SU-DHL-6 (cell line): Measurements from ENCODE around the gene GIGYF2.

Experiments used
- H2AFZ ChIP-seq: fragments of 200-600 bp; sonication (generic); 2 replicates; pipeline ENCODE4 v1.6.1; 2014; ENCODE audit warnings: low read depth, mild to moderate bottlenecking, moderate library complexity, mixed read lengths, antibody characterized with exemption, low read length; ENCODE audit not compliant: severe bottlenecking
- H3F3A ChIP-seq: fragments of 200-600 bp; shearing (Covaris generic); 2 replicates; pipeline ENCODE4 v1.6.0; 2016; ENCODE audit warnings: antibody characterized with exemption, mild to moderate bottlenecking; ENCODE audit not compliant: insufficient read depth
- H3K27ac ChIP-seq: fragments of 200-600 bp; sonication (generic); 2 replicates; pipeline ENCODE4 v1.5.1; 2016; ENCODE audit warnings: low read depth, mild to moderate bottlenecking, low read length, moderate library complexity, mixed read lengths
- H3K27me3 ChIP-seq: fragments of 200-600 bp; sonication (generic), shearing (Covaris generic); 2 replicates; pipeline ENCODE4 v1.6.0; 2014; ENCODE audit warnings: mild to moderate bottlenecking, low read length
- H3K36me3 ChIP-seq: fragments of 200-600 bp; sonication (generic); 2 replicates; pipeline ENCODE4 v1.6.1; 2014; ENCODE audit warnings: mild to moderate bottlenecking, low read length, mixed read lengths
- H3K4me2 ChIP-seq: fragments of 300-600, 200-600 bp; shearing (Covaris generic), sonication (generic); 2 replicates; pipeline ENCODE4 v1.6.0; 2014; ENCODE audit warnings: low read length, low read depth, mild to moderate bottlenecking; ENCODE audit not compliant: poor library complexity, severe bottlenecking
- H3K4me3 ChIP-seq: fragments of 200-600 bp; sonication (generic); 2 replicates; pipeline ENCODE4 v1.5.1; 2014; ENCODE audit warnings: antibody characterized with exemption, low read length, mild to moderate bottlenecking, mixed read lengths; ENCODE audit not compliant: insufficient read depth, poor library complexity, severe bottlenecking
- H3K79me2 ChIP-seq: fragments of 200-600 bp; sonication (generic); 2 replicates; pipeline ENCODE4 v1.6.1; 2014; ENCODE audit warnings: mild to moderate bottlenecking, low read length, moderate library complexity; ENCODE audit not compliant: insufficient read depth
- H3K9ac ChIP-seq: fragments of 200-600 bp; sonication (generic); 2 replicates; pipeline ENCODE4 v1.7.0; 2014; ENCODE audit warnings: mild to moderate bottlenecking, low read length
- H3K9me2 ChIP-seq: fragments of 200-600 bp; sonication (generic); replicated peaks from 2 replicates; pipeline ENCODE4 v1.6.1; 2014; ENCODE audit warnings: low read length; ENCODE audit not compliant: insufficient read depth
- H3K9me3 ChIP-seq: fragments of 200-600 bp; sonication (generic); 2 replicates; pipeline ENCODE4 v1.6.1; 2014; ENCODE audit warnings: low read length, mixed read lengths; ENCODE audit not compliant: insufficient read depth
- H4K20me1 ChIP-seq: fragments of 200-600 bp; sonication (generic); 2 replicates; pipeline ENCODE4 v1.6.1; 2014; ENCODE audit warnings: low read depth, mild to moderate bottlenecking, antibody characterized with exemption, low read length, moderate library complexity, mixed read lengths
- CTCF ChIP-seq: fragments of 200-600 bp; sonication (generic); IDR thresholded peaks from one replicate; pipeline ENCODE4 v1.5.1; 2017; ENCODE audit warnings: antibody characterized with exemption, mild to moderate bottlenecking, low read length, moderate library complexity; ENCODE audit not compliant: insufficient read depth, poor library complexity, severe bottlenecking
- EZH2phosphoT487 ChIP-seq: fragments of 200-600 bp; sonication (generic), shearing (Covaris generic); conservative IDR thresholded peaks from 2 replicates; pipeline ENCODE4 v1.6.1; 2018; ENCODE audit warnings: mild to moderate bottlenecking, antibody characterized with exemption, low read length, moderate library complexity, mixed read lengths

The GIGYF2 gene

GRCh38 chr2:232798187-232798586 is 101.1 kb downstream of the GIGYF2 start:
- no peaks in the 10 kb centered on the region for H3K9me2 ChIP-seq
- no peaks in the 10 kb centered on the region for H4K20me1 ChIP-seq
- H3K4me3 ChIP-seq: no peak overlapping the region
- no peaks in the 10 kb centered on the region for H3K9me3 ChIP-seq
- no peak overlapping the region for H3K27ac ChIP-seq
- H3K36me3 ChIP-seq: peaks cover 9% of the 10 kb centered on the region; the same call in 1 of the 2 replicates
- H3K27me3 ChIP-seq: no peaks in the 10 kb centered on the region
- no peak overlapping the region for H2AFZ ChIP-seq
- TF ChIP-seq EZH2phosphoT487 (no peak), CTCF (no peak)
- H3K4me2 ChIP-seq: no peak overlapping the region
- no peak overlapping the region for H3K9ac ChIP-seq
- H3K79me2 ChIP-seq: no peaks in the 10 kb centered on the region
- no peaks in the 10 kb centered on the region for H3F3A ChIP-seq

- H3K9me3 ChIP-seq: no peaks in the 10 kb centered on the region
- no peaks in the 10 kb centered on the region for H3K9me2 ChIP-seq
- H3K27me3 ChIP-seq: no peaks in the 10 kb centered on the region
- no peaks in the 10 kb centered on the region for H3F3A ChIP-seq
- no peaks in the 10 kb centered on the region for H3K79me2 ChIP-seq
- H3K36me3 ChIP-seq: peaks cover 9% of the 10 kb centered on the region; the same call in 1 of the 2 replicates
- no peak overlapping the region for H3K4me2 ChIP-seq
- TF ChIP-seq EZH2phosphoT487: no peak
- TF ChIP-seq CTCF: no peak
- H4K20me1 ChIP-seq: no peaks in the 10 kb centered on the region
- H2AFZ ChIP-seq: no peak overlapping the region
- no peak overlapping the region for H3K4me3 ChIP-seq
- no peak overlapping the region for H3K9ac ChIP-seq
- H3K27ac ChIP-seq: no peak overlapping the region
Measured at GRCh38 chr2:232800166-232800565, 103.0 kb downstream of the GIGYF2 start.

- no peaks in the 10 kb centered on the region for H3F3A ChIP-seq
- no peaks in the 10 kb centered on the region for H3K27me3 ChIP-seq
- peaks cover 12% of the 10 kb centered on the region; the same call in 1 of the 2 replicates for H3K36me3 ChIP-seq
- no peak overlapping the region for H3K27ac ChIP-seq
- H3K9me3 ChIP-seq: no peaks in the 10 kb centered on the region
- TF ChIP-seq EZH2phosphoT487 (no peak), CTCF (no peak)
- H2AFZ ChIP-seq: no peak overlapping the region
- H3K4me2 ChIP-seq: no peak overlapping the region
- H3K9ac ChIP-seq: no peak overlapping the region
- no peaks in the 10 kb centered on the region for H4K20me1 ChIP-seq
- H3K4me3 ChIP-seq: no peak overlapping the region
- no peaks in the 10 kb centered on the region for H3K9me2 ChIP-seq
- no peaks in the 10 kb centered on the region for H3K79me2 ChIP-seq
Measured at GRCh38 chr2:232802091-232802490, 105.0 kb downstream of the GIGYF2 start.
